ENCODE results near the gene MGMT.

MGMT gene

GRCh38 chr10:129784291-129784690 lies 317.2 kb downstream of the MGMT start:
- DNase-seq = no peak

GRCh38 chr10:129784891-129785290 lies 317.9 kb downstream of the MGMT start:
- DNase-seq = no peak

- DNase-seq = no peak
Measured at GRCh38 chr10:129785536-129785981, 318.5 kb downstream of the MGMT start.

- no peak for DNase-seq
Measured at GRCh38 chr10:129786216-129786615, 319.2 kb downstream of the MGMT start.

GRCh38 chr10:129787557-129787956 lies 320.5 kb downstream of the MGMT start:
- DNase-seq = no peak

- DNase-seq = no peak
Measured at GRCh38 chr10:129788215-129788614, 321.2 kb downstream of the MGMT start.

- peak; percentile 52 for DNase-seq
Measured at GRCh38 chr10:129790715-129791446, 323.8 kb downstream of the MGMT start.

GRCh38 chr10:129792141-129792540 lies 325.1 kb downstream of the MGMT start:
- peak; percentile 24 for DNase-seq

- DNase-seq = no peak
Measured at GRCh38 chr10:129792864-129793263, 325.8 kb downstream of the MGMT start.

- DNase-seq = no peak
Measured at GRCh38 chr10:129793479-129793878, 326.4 kb downstream of the MGMT start.

GRCh38 chr10:129793996-129794395 lies 327.0 kb downstream of the MGMT start:
- DNase-seq = no peak

- DNase-seq = no peak
Measured at GRCh38 chr10:129796710-129797420, 329.8 kb downstream of the MGMT start.

GRCh38 chr10:129799942-129800341 lies 332.9 kb downstream of the MGMT start:
- no peak for DNase-seq

- no peak for DNase-seq
Measured at GRCh38 chr10:129800796-129801340, 333.8 kb downstream of the MGMT start.

- no peak for DNase-seq
Measured at GRCh38 chr10:129807211-129807610, 340.2 kb downstream of the MGMT start.

- no peak for DNase-seq
Measured at GRCh38 chr10:129808092-129808983, 341.3 kb downstream of the MGMT start.

- DNase-seq = no peak
Measured at GRCh38 chr10:129809431-129809830, 342.4 kb downstream of the MGMT start.

- no peak for DNase-seq
Measured at GRCh38 chr10:129809841-129810240, 342.8 kb downstream of the MGMT start.

- DNase-seq = no peak
Measured at GRCh38 chr10:129811208-129811607, 344.2 kb downstream of the MGMT start.

- DNase-seq = no peak
Measured at GRCh38 chr10:129812398-129812797, 345.4 kb downstream of the MGMT start.

GRCh38 chr10:129814681-129815646 lies 347.9 kb downstream of the MGMT start:
- DNase-seq = no peak
